PC-9 (cell line): ENCODE results near the gene ALAD.

ENCODE experiments used
- CTCF ChIP-seq: fragments of 200-600 bp; sonication (generic); conservative IDR thresholded peaks from 2 replicates; pipeline ENCODE4 v1.6.1; 2017; ENCODE audit warnings: mixed run types, antibody characterized with exemption, mild to moderate bottlenecking, moderate library complexity
- EZH2 ChIP-seq: fragments of 200-600 bp; sonication (generic); IDR thresholded peaks from 2 replicates; pipeline ENCODE4 v1.8.0; 2017; ENCODE audit warnings: antibody characterized with exemption, low read depth

GRCh38 chr9:113393281-113393680 is 7.8 kb downstream of the ALAD start:
- TF ChIP-seq CTCF (no peak), EZH2 (no peak)
